GM23338 (cell line): ENCODE results near the gene LPCAT3. TPM values are rescaled to one million over a fixed set of nuclear protein-coding genes. Genes with fewer than 3 reads are reported as not detected.
"Not testable (repeated sequence)": the region's sequence is repeated elsewhere in the genome, so short reads cannot be mapped to it uniquely, and the experiment has no call there.

Experiments
- ATAC-seq: fragments of 200-7000 bp; cut with Tn5 transposase; 3 replicates; pipeline ENCODE4 v1.9.1; 2020
- DNase-seq: peaks from one replicate; pipeline ENCODE4 v3.0.0-alpha.2; 2015; ENCODE audit warnings: low spot score
- H2AFZ ChIP-seq: fragments of 200-600 bp; sonication (generic); 2 replicates; pipeline ENCODE4 v1.8.0; 2016; ENCODE audit warnings: antibody characterized with exemption, mild to moderate bottlenecking, moderate library complexity
- H3F3A ChIP-seq: fragments of 200-600 bp; sonication (generic); replicated peaks from 2 replicates; pipeline ENCODE4 v1.8.0; 2017; ENCODE audit warnings: antibody characterized with exemption, mixed run types, low read depth
- H3K27ac ChIP-seq: fragments of 200-600 bp; sonication (generic); 2 replicates; pipeline ENCODE4 v1.6.1; 2016; ENCODE audit warnings: low read depth
- H3K27me3 ChIP-seq: fragments of 200-600 bp; sonication (generic); 2 replicates; pipeline ENCODE4 v1.8.0; 2016; ENCODE audit warnings: mild to moderate bottlenecking, mixed run types, moderate library complexity; ENCODE audit not compliant: insufficient read depth
- H3K36me3 ChIP-seq: fragments of 200-600 bp; sonication (generic); 2 replicates; pipeline ENCODE4 v1.8.0; 2016; ENCODE audit warnings: mild to moderate bottlenecking; ENCODE audit not compliant: insufficient read depth
- H3K4me1 ChIP-seq: fragments of 200-600 bp; sonication (generic); 2 replicates; pipeline ENCODE4 v1.8.0; 2016; ENCODE audit warnings: mild to moderate bottlenecking, moderate library complexity; ENCODE audit not compliant: insufficient read depth
- H3K4me2 ChIP-seq: fragments of 200-600 bp; sonication (generic); 2 replicates; pipeline ENCODE4 v1.7.1; 2017; ENCODE audit warnings: mixed run types
- H3K4me3 ChIP-seq: fragments of 200-600 bp; sonication (generic); 2 replicates; pipeline ENCODE4 v1.6.1; 2016; ENCODE audit warnings: mixed run types
- H3K79me2 ChIP-seq: fragments of 200-600 bp; sonication (generic); replicated peaks from 2 replicates; pipeline ENCODE4 v1.8.0; 2017; ENCODE audit warnings: mild to moderate bottlenecking; ENCODE audit not compliant: insufficient read depth
- H3K9me2 ChIP-seq: fragments of 200-600 bp; sonication (generic); 2 replicates; pipeline ENCODE4 v1.8.0; 2017; ENCODE audit not compliant: insufficient read depth
- H4K20me1 ChIP-seq: fragments of 200-600 bp; sonication (generic); replicated peaks from 2 replicates; pipeline ENCODE4 v1.8.0; 2017; ENCODE audit warnings: mild to moderate bottlenecking; ENCODE audit not compliant: insufficient read depth
- H3K27ac Mint-ChIP-seq: 2 replicates; pipeline ENCODE4 v1.8.0; 2020; ENCODE audit warnings: inconsistent platforms, mild to moderate bottlenecking, moderate library complexity, mixed read lengths
- H3K27me3 Mint-ChIP-seq: 3 replicates; pipeline ENCODE4 v1.8.0; 2022; ENCODE audit warnings: low read depth, mild to moderate bottlenecking, moderate library complexity, mixed read lengths, inconsistent platforms; ENCODE audit not compliant: insufficient read depth, poor library complexity
- H3K36me3 Mint-ChIP-seq: 3 replicates; pipeline ENCODE4 v1.8.0; 2021; ENCODE audit warnings: low read depth, mild to moderate bottlenecking, inconsistent platforms, moderate library complexity, mixed read lengths
- H3K4me1 Mint-ChIP-seq: 3 replicates; pipeline ENCODE4 v1.8.0; 2020; ENCODE audit warnings: mild to moderate bottlenecking, inconsistent platforms, mixed read lengths
- H3K4me3 Mint-ChIP-seq: 3 replicates; pipeline ENCODE4 v1.8.0; 2021; ENCODE audit warnings: moderate library complexity, mild to moderate bottlenecking, inconsistent platforms, mixed read lengths
- H3K9me3 Mint-ChIP-seq: 3 replicates; pipeline ENCODE4 v1.8.0; 2020; ENCODE audit warnings: moderate library complexity, mild to moderate bottlenecking, inconsistent platforms, mixed read lengths
- CREB1 ChIP-seq: fragments of 250-450 bp; sonication (Bioruptor Pico); IDR thresholded peaks from 2 replicates; pipeline ENCODE4 v1.5.0; 2020; ENCODE audit warnings: low read depth, mild to moderate bottlenecking, moderate library complexity
- POLR2AphosphoS5 ChIP-seq: IDR thresholded peaks from 2 replicates; pipeline ENCODE4 v1.6.1; 2016; ENCODE audit warnings: antibody characterized with exemption, low read depth
- ZNF114 ChIP-seq: fragments of 250-450 bp; sonication (Bioruptor Pico); IDR thresholded peaks from 2 replicates; pipeline ENCODE4 v1.5.0; 2020; ENCODE audit warnings: mild to moderate bottlenecking, moderate library complexity
- polyA plus RNA-seq: library from polyadenylated mRNA; unstranded; fragments of >200 nt; fragmentation: Nextera tagmentation; extraction: Ambion mirVana; gene quantifications from 2 replicates; pipeline ENCODE4 v1.2.1, GENCODE V29; 2016
- total RNA-seq: library from RNA; depleted of rRNA; stranded (reverse); fragments of >200 nt; shearing (Covaris generic); gene quantifications from 2 replicates; pipeline ENCODE4 v1.2.3, GENCODE V29; 2014
- TF ChIP-seq, protein P1 (sequence below), 2 experiments: fragments of 200-600 bp in 1 of 2; sonication (generic) in 1 of 2; conservative IDR thresholded peaks; 2 replicates each; pipeline versions ENCODE4 v1.5.1 to v1.6.1; 2016 to 2017; ENCODE audit warnings: antibody characterized with exemption in 2 of 2, low read depth in 2 of 2, mild to moderate bottlenecking in 2 of 2, moderate library complexity in 1 of 2
- TF ChIP-seq, protein P2 (sequence below): IDR thresholded peaks from one replicate; pipeline ENCODE4 v1.6.1; 2018; ENCODE audit warnings: antibody characterized with exemption; ENCODE audit not compliant: unreplicated experiment

The LPCAT3 gene
- total and polyA plus RNA-seq, 2 experiments from 2014 or later: 21.4 to 51.5 TPM

DNA sequence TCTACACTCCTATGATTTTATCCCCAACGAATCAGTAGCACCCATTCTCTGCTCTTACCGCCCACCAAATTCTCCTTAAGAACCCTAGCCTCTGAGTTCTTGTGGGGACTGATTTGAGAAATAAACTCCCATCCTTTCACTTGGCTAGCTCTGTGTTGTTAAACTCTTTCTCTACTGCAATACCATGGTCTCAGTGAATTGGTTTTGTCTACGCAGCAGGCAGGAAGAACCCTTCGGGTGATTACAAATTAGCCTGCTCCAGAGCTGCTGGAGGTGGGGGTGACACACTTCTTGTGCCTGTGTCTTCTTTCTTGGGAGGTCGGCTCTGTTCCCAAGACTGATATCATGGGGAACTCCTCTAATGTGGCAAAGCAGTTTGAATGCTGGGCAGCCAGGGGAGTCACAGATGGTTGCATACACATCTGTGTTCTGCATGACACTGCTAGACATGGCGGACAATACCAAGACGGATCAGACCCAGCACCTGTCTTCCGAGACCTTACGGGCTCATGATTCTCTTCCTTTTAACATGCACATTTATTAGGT, 40.6 kb upstream of the LPCAT3 start:
- no peak overlapping the region for H2AFZ ChIP-seq
- H3K27me3 ChIP-seq: no peaks in the 10 kb centered on the region
- H3K9me2 ChIP-seq: no peaks in the 10 kb centered on the region
- no peaks in the 10 kb centered on the region for H3K9me3 Mint-ChIP-seq
- TF ChIP-seq, protein P1, sequence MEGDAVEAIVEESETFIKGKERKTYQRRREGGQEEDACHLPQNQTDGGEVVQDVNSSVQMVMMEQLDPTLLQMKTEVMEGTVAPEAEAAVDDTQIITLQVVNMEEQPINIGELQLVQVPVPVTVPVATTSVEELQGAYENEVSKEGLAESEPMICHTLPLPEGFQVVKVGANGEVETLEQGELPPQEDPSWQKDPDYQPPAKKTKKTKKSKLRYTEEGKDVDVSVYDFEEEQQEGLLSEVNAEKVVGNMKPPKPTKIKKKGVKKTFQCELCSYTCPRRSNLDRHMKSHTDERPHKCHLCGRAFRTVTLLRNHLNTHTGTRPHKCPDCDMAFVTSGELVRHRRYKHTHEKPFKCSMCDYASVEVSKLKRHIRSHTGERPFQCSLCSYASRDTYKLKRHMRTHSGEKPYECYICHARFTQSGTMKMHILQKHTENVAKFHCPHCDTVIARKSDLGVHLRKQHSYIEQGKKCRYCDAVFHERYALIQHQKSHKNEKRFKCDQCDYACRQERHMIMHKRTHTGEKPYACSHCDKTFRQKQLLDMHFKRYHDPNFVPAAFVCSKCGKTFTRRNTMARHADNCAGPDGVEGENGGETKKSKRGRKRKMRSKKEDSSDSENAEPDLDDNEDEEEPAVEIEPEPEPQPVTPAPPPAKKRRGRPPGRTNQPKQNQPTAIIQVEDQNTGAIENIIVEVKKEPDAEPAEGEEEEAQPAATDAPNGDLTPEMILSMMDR (conservative IDR thresholded peaks at IDR 0.05; ENCODE audit: low read depth in 2 of 2): no peak
- TF ChIP-seq POLR2AphosphoS5 (no peak), ZNF114 (CRISPR knock-in tag) (no peak)
- TF ChIP-seq, protein P2, sequence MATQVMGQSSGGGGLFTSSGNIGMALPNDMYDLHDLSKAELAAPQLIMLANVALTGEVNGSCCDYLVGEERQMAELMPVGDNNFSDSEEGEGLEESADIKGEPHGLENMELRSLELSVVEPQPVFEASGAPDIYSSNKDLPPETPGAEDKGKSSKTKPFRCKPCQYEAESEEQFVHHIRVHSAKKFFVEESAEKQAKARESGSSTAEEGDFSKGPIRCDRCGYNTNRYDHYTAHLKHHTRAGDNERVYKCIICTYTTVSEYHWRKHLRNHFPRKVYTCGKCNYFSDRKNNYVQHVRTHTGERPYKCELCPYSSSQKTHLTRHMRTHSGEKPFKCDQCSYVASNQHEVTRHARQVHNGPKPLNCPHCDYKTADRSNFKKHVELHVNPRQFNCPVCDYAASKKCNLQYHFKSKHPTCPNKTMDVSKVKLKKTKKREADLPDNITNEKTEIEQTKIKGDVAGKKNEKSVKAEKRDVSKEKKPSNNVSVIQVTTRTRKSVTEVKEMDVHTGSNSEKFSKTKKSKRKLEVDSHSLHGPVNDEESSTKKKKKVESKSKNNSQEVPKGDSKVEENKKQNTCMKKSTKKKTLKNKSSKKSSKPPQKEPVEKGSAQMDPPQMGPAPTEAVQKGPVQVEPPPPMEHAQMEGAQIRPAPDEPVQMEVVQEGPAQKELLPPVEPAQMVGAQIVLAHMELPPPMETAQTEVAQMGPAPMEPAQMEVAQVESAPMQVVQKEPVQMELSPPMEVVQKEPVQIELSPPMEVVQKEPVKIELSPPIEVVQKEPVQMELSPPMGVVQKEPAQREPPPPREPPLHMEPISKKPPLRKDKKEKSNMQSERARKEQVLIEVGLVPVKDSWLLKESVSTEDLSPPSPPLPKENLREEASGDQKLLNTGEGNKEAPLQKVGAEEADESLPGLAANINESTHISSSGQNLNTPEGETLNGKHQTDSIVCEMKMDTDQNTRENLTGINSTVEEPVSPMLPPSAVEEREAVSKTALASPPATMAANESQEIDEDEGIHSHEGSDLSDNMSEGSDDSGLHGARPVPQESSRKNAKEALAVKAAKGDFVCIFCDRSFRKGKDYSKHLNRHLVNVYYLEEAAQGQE: no peak
- no peaks in the 10 kb centered on the region for H3K36me3 Mint-ChIP-seq
- H3K4me1 Mint-ChIP-seq: peaks cover 20% of the 10 kb centered on the region
- no peaks in the 10 kb centered on the region for H4K20me1 ChIP-seq
- peaks cover 9% of the 10 kb centered on the region for H3K27me3 Mint-ChIP-seq
- ATAC-seq: no peak
- H3K4me1 ChIP-seq: peaks cover 8% of the 10 kb centered on the region
- H3K4me3 Mint-ChIP-seq: no peak overlapping the region
- H3K27ac Mint-ChIP-seq: no peak overlapping the region
- no peak overlapping the region for H3K4me3 ChIP-seq
- H3K4me2 ChIP-seq: no peak overlapping the region
- DNase-seq: no peak
- no peak overlapping the region for H3K27ac ChIP-seq
- no peaks in the 10 kb centered on the region for H3K79me2 ChIP-seq
- no peaks in the 10 kb centered on the region for H3K36me3 ChIP-seq
- H3F3A ChIP-seq: no peaks in the 10 kb centered on the region

DNA sequence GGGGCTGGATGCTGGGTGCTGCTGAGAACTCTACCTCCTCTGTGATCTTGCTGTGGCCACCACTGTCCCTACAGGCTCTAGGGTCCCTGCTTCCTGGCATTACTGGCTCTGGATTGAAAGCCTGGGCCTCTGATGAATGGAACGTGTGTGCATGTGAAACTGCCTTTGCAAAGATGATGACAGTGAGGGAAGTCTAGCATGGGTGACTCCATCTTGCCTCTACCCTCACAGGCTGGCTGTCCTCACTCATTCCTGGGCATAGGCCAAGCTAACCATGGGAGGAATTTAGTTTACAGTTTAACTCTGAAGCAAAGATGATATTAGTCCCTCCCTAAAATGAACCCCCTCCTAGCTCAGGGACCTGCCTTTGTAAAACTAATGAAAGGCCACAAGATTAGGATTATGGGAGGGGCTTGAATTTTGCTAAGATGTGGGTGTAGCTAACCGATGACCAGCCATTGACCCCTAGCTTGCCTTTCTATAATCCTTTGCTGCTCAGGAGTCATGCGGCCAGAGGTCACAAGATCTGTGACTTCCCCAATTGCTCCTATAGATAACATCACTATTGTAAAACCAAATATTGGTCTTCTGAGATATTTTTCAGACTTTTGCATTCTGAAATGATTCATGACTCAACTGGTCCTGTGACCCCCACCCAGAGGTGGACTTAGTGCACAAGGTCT, 40.0 kb upstream of the LPCAT3 start:
- Histone ChIP-seq H3K36me3 (no peaks in the 10 kb centered on the region), H3K4me2 (no peak overlapping the region), H3K4me1 (peaks cover 8% of the 10 kb centered on the region), H3K27ac (no peak overlapping the region), H3K9me2 (no peaks in the 10 kb centered on the region), H3K79me2 (no peaks in the 10 kb centered on the region), H3K27me3 (no peaks in the 10 kb centered on the region), H3F3A (no peaks in the 10 kb centered on the region), H4K20me1 (no peaks in the 10 kb centered on the region), H2AFZ (0 out of 2 replicates have a peak overlapping the region, but pooled peaks have one; percentile 14), H3K4me3 (no peak overlapping the region)
- ATAC-seq (no peak), DNase-seq (no peak)
- Mint-ChIP-seq H3K4me1 (peaks cover 20% of the 10 kb centered on the region), H3K4me3 (no peak overlapping the region), H3K36me3 (no peaks in the 10 kb centered on the region), H3K9me3 (no peaks in the 10 kb centered on the region), H3K27me3 (peaks cover 9% of the 10 kb centered on the region), H3K27ac (no peak overlapping the region)
- TF ChIP-seq, protein P2: no peak
- TF ChIP-seq ZNF114 (CRISPR knock-in tag): no peak
- TF ChIP-seq CREB1 (CRISPR knock-in tag): no peak

DNA sequence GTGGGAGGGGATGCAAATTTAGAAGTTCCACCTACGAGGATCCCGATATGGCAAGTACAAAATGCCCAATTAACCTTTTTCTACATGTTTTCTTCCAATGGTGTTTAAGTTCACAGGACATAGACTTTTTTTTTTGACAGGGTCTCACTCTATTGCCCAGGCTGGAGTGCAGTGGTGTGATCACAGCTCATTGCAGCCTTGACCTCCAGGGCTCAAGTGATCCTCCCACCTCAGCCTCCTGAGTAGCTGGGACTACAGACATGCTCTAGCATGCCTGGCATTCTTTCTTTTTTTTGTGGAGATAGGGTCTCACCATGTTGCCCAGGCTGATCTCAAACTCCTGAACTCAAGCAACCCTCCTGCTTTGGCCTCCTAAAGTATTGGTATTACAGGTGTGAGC, 37.5 kb upstream of the LPCAT3 start:
- not testable (repeated sequence) for H3K9me3 Mint-ChIP-seq, H3K4me1 ChIP-seq, H3K27me3 Mint-ChIP-seq, H3K9me2 ChIP-seq, H3K4me2 ChIP-seq, H3K27ac ChIP-seq, H3K4me3 Mint-ChIP-seq, H3K4me3 ChIP-seq, H4K20me1 ChIP-seq, H3K79me2 ChIP-seq, ATAC-seq, H3K27me3 ChIP-seq, DNase-seq, H2AFZ ChIP-seq, H3F3A ChIP-seq, H3K36me3 ChIP-seq, H3K27ac Mint-ChIP-seq, H3K36me3 Mint-ChIP-seq
- H3K4me1 Mint-ChIP-seq: peaks cover 13% of the 10 kb centered on the region
